C4-2B (cell line): ENCODE measurements around the gene TGM4.

ENCODE experiments used
- CTCF ChIP-seq: fragments of 450-650 bp; conservative IDR thresholded peaks from 2 replicates; pipeline ENCODE4 v1.5.1; 2017; ENCODE audit warnings: mild to moderate bottlenecking
- ZFX ChIP-seq: fragments of 450-650 bp; IDR thresholded peaks from 2 replicates; pipeline ENCODE4 v1.6.1; 2017

- TF ChIP-seq CTCF, result no peak
- no peak for TF ChIP-seq ZFX
Observed at GRCh38 chr3:44909063-44909462, 34.7 kb downstream of the TGM4 start.
